ENCODE results near the gene TEX19.

TEX19 gene

GRCh38 chr17:82412535-82413520 is 53.8 kb downstream of the TEX19 start:
- DNase-seq: no peak

Measured in stimulated activated CD4-positive, alpha-beta T cell treated with anti-CD3 and anti-CD28 coated beads, Interleukin-15, amount 100 ng/mL, for 24 hours (primary cell).